HepG2 (cell line): Measurements from ENCODE around the gene ACSL1. TPM values are rescaled to one million over a fixed set of nuclear protein-coding genes. Genes with fewer than 3 reads are reported as not detected.

Experiments used
- ATAC-seq: fragments of 200-7000 bp; cut with Tn5 transposase; 3 replicates; pipeline ENCODE4 v1.9.1; 2020; ENCODE audit warnings: mild to moderate bottlenecking, moderate library complexity
- BruUV-seq: library from RNA; stranded (reverse); fragments of 400-500 nt; replicated peaks from 2 replicates; lab custom pipeline; 2021; lab: Mats Ljungman, UMichigan
- CTCF ChIA-PET: fragments of 300-600 bp; formaldehyde crosslinking; extraction: SDS; loops from one replicate; lab custom pipeline; 2021; ENCODE audit warnings: low total read pairs, inconsistent platforms, low intra/inter-chr PET ratio; lab: Yijun Ruan, JAX
- POLR2A ChIA-PET: fragments of 350-600 bp; sonication (Branson Sonifier 250); formaldehyde crosslinking; loops from one replicate; lab custom pipeline; 2020; ENCODE audit warnings: antibody characterized with exemption, inconsistent platforms; lab: Yijun Ruan, JAX
- DNase-seq: peaks from one replicate; pipeline ENCODE4 v3.0.0-alpha.2; 2015; ENCODE audit warnings: low spot score
- FAIRE-seq: peaks from 3 replicates; lab custom pipeline; 2011; peaks lifted over from hg19 to GRCh38; lab: Jason Lieb, UNC
- H2AFZ ChIP-seq: one replicate; pipeline ENCODE4 v1.6.1; 2011; ENCODE audit warnings: low read length, inconsistent platforms
- H3K27ac ChIP-seq: fragments of 300-600 bp; 3 replicates; pipeline ENCODE4 v1.8.0; 2011; ENCODE audit warnings: mixed run types, mild to moderate bottlenecking, mixed read lengths, low read length, inconsistent platforms; ENCODE audit not compliant: insufficient read depth; ENCODE audit errors: extremely low read length
- H3K27me3 ChIP-seq, 2 experiments: fragments of 200-600 bp in 1 of 2; 2 replicates in 1 of 2; 3 replicates in 1 of 2; pipeline versions ENCODE4 v1.6.0 to v1.8.0; 2011; ENCODE audit warnings: low read length in 2 of 2, mild to moderate bottlenecking in 2 of 2, moderate library complexity in 2 of 2, inconsistent platforms in 1 of 2; ENCODE audit not compliant: insufficient read depth in 2 of 2, control insufficient read depth in 1 of 2
- H3K36me3 ChIP-seq, 2 experiments: fragments of 200-600 bp in 1 of 2; replicated peaks in 1 of 2; 2 replicates in 1 of 2; 3 replicates in 1 of 2; pipeline versions ENCODE4 v1.5.1 to v1.8.0; 2011; ENCODE audit warnings: low read length in 2 of 2, inconsistent platforms in 1 of 2; ENCODE audit not compliant: insufficient read depth in 2 of 2, control insufficient read depth in 1 of 2
- H3K4me1 ChIP-seq: 2 replicates; pipeline ENCODE4 v1.5.1; 2012; ENCODE audit warnings: low read length, inconsistent platforms; ENCODE audit not compliant: insufficient read depth
- H3K4me2 ChIP-seq: 2 replicates; pipeline ENCODE4 v1.6.0; 2011; ENCODE audit warnings: low read depth, low read length, inconsistent platforms
- H3K4me3 ChIP-seq, 3 experiments: fragments of 200-600 bp in 1 of 3; sonication (generic), shearing (Covaris generic) in 1 of 3; replicated peaks in 1 of 3; 2 replicates each; pipeline ENCODE4 v1.5.1; 2011 to 2016; ENCODE audit warnings: low read length in 3 of 3, inconsistent platforms in 2 of 3, low read depth in 2 of 3, mild to moderate bottlenecking in 2 of 3, control low read depth in 1 of 3, mixed read lengths in 1 of 3; ENCODE audit not compliant: insufficient read depth in 1 of 3
- H3K79me2 ChIP-seq: one replicate; pipeline ENCODE4 v1.6.1; 2011; ENCODE audit warnings: low read length, inconsistent platforms; ENCODE audit not compliant: insufficient read depth
- H3K9ac ChIP-seq: 2 replicates; pipeline ENCODE4 v1.6.0; 2011; ENCODE audit warnings: mild to moderate bottlenecking, low read depth, low read length, inconsistent platforms; ENCODE audit not compliant: insufficient read depth
- H3K9me3 ChIP-seq: 2 replicates; pipeline ENCODE4 v1.5.1; 2012; ENCODE audit warnings: mild to moderate bottlenecking, low read length
- H4K20me1 ChIP-seq: 2 replicates; pipeline ENCODE4 v1.6.0; 2011; ENCODE audit warnings: inconsistent platforms, mild to moderate bottlenecking, low read length, moderate library complexity; ENCODE audit not compliant: insufficient read depth
- BORCS8-MEF2B ChIP-seq: sonication (generic); formaldehyde crosslinking; IDR thresholded peaks from 2 replicates; pipeline ENCODE4 v1.8.0; 2022; ENCODE audit warnings: mild to moderate bottlenecking, missing genetic modification reagents
- BRF2 ChIP-seq: sonication (generic); formaldehyde crosslinking; IDR thresholded peaks from 2 replicates; pipeline ENCODE4 v1.8.1; 2022; ENCODE audit warnings: mild to moderate bottlenecking, missing genetic modification reagents
- CEBPG ChIP-seq: IDR thresholded peaks from 2 replicates; pipeline ENCODE4 v1.6.1; 2016
- GATA4 ChIP-seq: sonication (generic); IDR thresholded peaks from 2 replicates; pipeline ENCODE4 v1.6.1; 2016; ENCODE audit warnings: antibody characterized with exemption, low read depth, borderline replicate concordance
- HMGA1 ChIP-seq: sonication (generic); formaldehyde crosslinking; conservative IDR thresholded peaks from 2 replicates; pipeline ENCODE4 v1.4.0; 2020; ENCODE audit warnings: missing genetic modification reagents
- NFYC ChIP-seq: IDR thresholded peaks from 2 replicates; pipeline ENCODE4 v1.6.1; 2016; ENCODE audit warnings: missing genetic modification reagents, missing compliant biosample characterization
- ONECUT2 ChIP-seq: sonication (generic); formaldehyde crosslinking; IDR thresholded peaks from 2 replicates; pipeline ENCODE4 v1.4.0; 2020; ENCODE audit warnings: missing genetic modification reagents
- RAD51 ChIP-seq: fragments of 450-650 bp; IDR thresholded peaks from 2 replicates; pipeline ENCODE4 v1.6.1; 2016; ENCODE audit warnings: borderline replicate concordance
- ZNF12 ChIP-seq: sonication (generic); formaldehyde crosslinking; IDR thresholded peaks from 2 replicates; pipeline ENCODE4 v1.5.0; 2020; ENCODE audit warnings: missing genetic modification reagents
- ZNF546 ChIP-seq: sonication (generic); formaldehyde crosslinking; conservative IDR thresholded peaks from 2 replicates; pipeline ENCODE4 v1.8.1; 2023; ENCODE audit warnings: mild to moderate bottlenecking, missing genetic modification reagents
- ZNF616 ChIP-seq: sonication (generic); formaldehyde crosslinking; IDR thresholded peaks from 2 replicates; pipeline ENCODE4 v1.5.0; 2020; ENCODE audit warnings: low read depth, mild to moderate bottlenecking, missing genetic modification reagents
- WGBS: methylation state at CpG from one replicate; pipeline ENCODE4 v1.1.6; 2017; ENCODE audit warnings: low lambda C conversion rate; 5-methylcytosine and 5-hydroxymethylcytosine counted together
- in situ Hi-C: cut with HindIII; loops from 2 replicates; pipeline ENCODE4 v1.10.0; 2017; ENCODE audit warnings: low pct_unique_long_range_greater_than_20kb; ENCODE audit not compliant: extremely low pct_ligation_motif_present
- intact Hi-C: fragments of 100-400 bp; cut with micrococcal nuclease; formaldehyde crosslinking; loops from one replicate; pipeline ENCODE4 v1.10.0; 2022; ENCODE audit not compliant: unreplicated experiment
- polyA plus RNA-seq, 8 experiments: library from polyadenylated mRNA; depleted of rRNA in 3 of 8; stranded (reverse) in 7 of 8; unstranded in 1 of 8; fragments of >200 nt; fragmentation: Illumina TruSeq in 4 of 8; extraction: Trizol in 4 of 8; gene quantifications; 2 replicates each; pipeline versions ENCODE4 v1.2.1 to v1.2.3, GENCODE V29; 2011 to 2016; ENCODE audit warnings: low read depth in 4 of 8, missing spikeins in 1 of 8, mixed read lengths in 1 of 8; ENCODE audit not compliant: insufficient read depth in 1 of 8
- total RNA-seq, 5 experiments: library from RNA; depleted of rRNA; stranded (reverse); fragments of >200 nt; fragmentation: Illumina TruSeq; extraction: Trizol; gene quantifications; 2 replicates each; pipeline ENCODE4 v1.2.3, GENCODE V29; 2016; ENCODE audit warnings: low read depth in 1 of 5

The ACSL1 gene
- total and polyA plus RNA-seq, 2 of the 13 experiments (the other 11 are each of a cell fraction or from before 2014, with no cell fraction given) = 10.0 to 29.8 TPM

DNA sequence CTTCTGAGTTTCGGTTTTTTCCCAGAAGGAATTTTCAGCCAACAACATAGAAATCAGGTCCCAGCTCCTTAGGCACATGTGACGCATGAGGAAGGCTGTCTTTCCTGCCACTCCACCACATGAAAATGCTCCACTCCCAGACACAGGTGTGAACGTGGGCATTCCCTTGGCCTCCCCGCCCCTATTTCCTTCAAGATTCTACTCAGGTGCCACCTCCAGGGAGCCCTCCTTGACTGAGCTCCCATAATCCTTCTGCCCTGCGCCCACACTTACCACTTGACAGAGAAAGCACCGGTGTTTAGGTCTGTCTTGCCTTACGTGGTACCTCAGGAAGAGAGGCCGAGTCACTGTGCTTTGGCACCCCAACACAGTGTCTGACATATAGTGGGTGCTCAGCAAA lies 47.4 kb downstream of the ACSL1 start:
- ChIA-PET CTCF (no interaction called here), POLR2A (no interaction called here)
- no TSS peak for BruUV-seq
- Histone ChIP-seq H3K4me3 (no peak overlapping the region), H4K20me1 (no peaks in the 10 kb centered on the region), H3K79me2 (no peaks in the 10 kb centered on the region), H3K4me2 (no peak overlapping the region), H3K27ac (no peak overlapping the region), H3K27me3 (no peaks in the 10 kb centered on the region), H3K36me3 (peaks cover 1 to 7% of the 10 kb centered on the region in 2 experiments; a peak in 2 of 5 replicates), H3K9me3 (no peaks in the 10 kb centered on the region), H2AFZ (no peak overlapping the region), H3K9ac (no peak overlapping the region), H3K4me1 (peaks cover 10% of the 10 kb centered on the region)
- FAIRE-seq (no peak), ATAC-seq (no peak), DNase-seq (no peak)
- in situ Hi-C loops (no loop called here), intact Hi-C loops (no loop called here)
- 88% methylated on average over 7 of the region's 8 CpGs for WGBS
- TF ChIP-seq BRF2 (CRISPR knock-in tag) (no peak), NFYC (CRISPR knock-in tag) (no peak), ZNF616 (no peak), ZNF12 (no peak), HMGA1 (CRISPR knock-in tag) (no peak), CEBPG (CRISPR knock-in tag) (no peak), ONECUT2 (no peak), ZNF546 (CRISPR knock-in tag) (no peak), RAD51 (no peak), GATA4 (no peak), BORCS8-MEF2B (CRISPR knock-in tag) (no peak)
